Choroid plexus epithelial cell (primary cell): ENCODE data around the gene H3-3A.
A peak's percentile ranks its signal among the peaks of the same experiment; 100 is the strongest.

Experiments used
- DNase-seq: peaks from one replicate; pipeline ENCODE4 v3.0.0-alpha.2; 2010; ENCODE audit warnings: low read depth
- H3K4me3 ChIP-seq: 2 replicates; pipeline ENCODE4 v1.5.1; 2011; ENCODE audit warnings: low read depth, mild to moderate bottlenecking, control low read depth, low read length, moderate library complexity
- CTCF ChIP-seq: conservative IDR thresholded peaks from 2 replicates; pipeline ENCODE4 v1.5.1; 2011; ENCODE audit warnings: low read depth, mild to moderate bottlenecking, control low read depth, inconsistent platforms, low read length, moderate library complexity

H3-3A gene

GRCh38 chr1:226107471-226108460 lies 45.2 kb downstream of the H3-3A start:
- DNase-seq: no peak
- no peak for TF ChIP-seq CTCF

GRCh38 chr1:226108935-226109828 lies 46.7 kb downstream of the H3-3A start:
- DNase-seq: peak; percentile 79
- H3K4me3 ChIP-seq: peak overlapping the region; percentile 58
- no peak for TF ChIP-seq CTCF

More at GRCh38 chr1:226107471-226108460, 45.2 kb downstream of the H3-3A start:
- H3K4me3 ChIP-seq: no peak overlapping the region

- peak; percentile 73 for DNase-seq
- peak overlapping the region; percentile 58 for H3K4me3 ChIP-seq
- no peak for TF ChIP-seq CTCF
Observed at GRCh38 chr1:226109829-226110248, 47.3 kb downstream of the H3-3A start.

GRCh38 chr1:226110249-226111097 lies 48.0 kb downstream of the H3-3A start:
- DNase-seq: peak; percentile 63
- peak overlapping the region; percentile 58 for H3K4me3 ChIP-seq
- no peak for TF ChIP-seq CTCF

- no peak for DNase-seq
- peak overlapping the region; percentile 58 for H3K4me3 ChIP-seq
- no peak for TF ChIP-seq CTCF
Observed at GRCh38 chr1:226111098-226111882, 48.8 kb downstream of the H3-3A start.
